NT2/D1 (cell line): ENCODE data around the gene CHD1.

Source experiments
- SUZ12 ChIP-seq: IDR thresholded peaks from 2 replicates; pipeline ENCODE4 v1.6.1; 2011; ENCODE audit not compliant: insufficient read length, insufficient read depth; ENCODE audit errors: extremely low read depth
- YY1 ChIP-seq: IDR thresholded peaks from 2 replicates; pipeline ENCODE4 v1.6.1; 2011; ENCODE audit not compliant: insufficient read length, insufficient read depth
- ZNF274 ChIP-seq: IDR thresholded peaks from 2 replicates; pipeline ENCODE4 v1.6.1; 2011; ENCODE audit warnings: mild to moderate bottlenecking, low read depth, low read length

DNA sequence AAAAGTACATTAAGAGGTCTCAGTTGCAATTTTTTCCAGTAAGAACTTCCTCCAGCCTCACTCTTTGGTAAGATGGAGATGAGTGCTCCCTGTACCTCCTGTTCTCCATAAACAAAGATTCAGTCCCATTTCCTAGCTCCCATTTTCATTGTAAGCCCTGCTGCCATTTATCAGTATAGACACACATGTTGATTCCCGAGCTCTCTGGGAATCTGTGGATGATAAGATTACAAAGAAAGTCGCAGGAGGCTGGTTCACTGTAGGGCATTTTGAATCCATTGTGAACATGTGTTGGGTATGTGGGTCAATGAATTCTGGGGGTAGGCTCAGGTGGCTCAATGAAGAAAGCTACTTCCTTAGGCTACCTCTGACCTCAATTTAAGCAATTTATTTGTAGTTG is 118.6 kb downstream of the CHD1 start:
- TF ChIP-seq ZNF274 = no peak
- no peak for TF ChIP-seq SUZ12
- no peak for TF ChIP-seq YY1
